HTR-8/SVneo (cell line): ENCODE data around the gene SEMA6B.

Experiments
- DNase-seq: peaks from one replicate; pipeline ENCODE4 v3.0.0; 2011; ENCODE audit warnings: low spot score, mixed read lengths; ENCODE audit not compliant: insufficient read length
- FAIRE-seq: peaks from 2 replicates; lab custom pipeline; 2011; peaks lifted over from hg19 to GRCh38; lab: Jason Lieb, UNC

Gene SEMA6B

GRCh38 chr19:4498694-4499093 is 60.8 kb downstream of the SEMA6B start:
- FAIRE-seq (no peak), DNase-seq (no peak)

GRCh38 chr19:4497770-4498389 is 61.6 kb downstream of the SEMA6B start:
- no peak for FAIRE-seq
- DNase-seq, result no peak

- no peak for DNase-seq
- FAIRE-seq, result no peak
Observed at GRCh38 chr19:4496304-4496703, 63.2 kb downstream of the SEMA6B start.

GRCh38 chr19:4495471-4495870 is 64.0 kb downstream of the SEMA6B start:
- FAIRE-seq (no peak), DNase-seq (no peak)

GRCh38 chr19:4494691-4495064 is 64.8 kb downstream of the SEMA6B start:
- DNase-seq (no peak), FAIRE-seq (no peak)

- FAIRE-seq (no peak), DNase-seq (no peak)
Observed at GRCh38 chr19:4493929-4494690, 65.4 kb downstream of the SEMA6B start.

- FAIRE-seq (no peak), DNase-seq (no peak)
Observed at GRCh38 chr19:4493104-4493928, 66.2 kb downstream of the SEMA6B start.
